Measurements from ENCODE around the gene PTPRN2.

Gene PTPRN2

GRCh38 chr7:158602905-158603772 lies 15.5 kb upstream of the PTPRN2 start:
- peak; percentile 44 for DNase-seq (ENCODE audit: low spot score)

- no peak for DNase-seq (ENCODE audit: low spot score)
Measured at GRCh38 chr7:158602041-158602440, 14.4 kb upstream of the PTPRN2 start.

GRCh38 chr7:158601090-158601489 lies 13.5 kb upstream of the PTPRN2 start:
- DNase-seq (ENCODE audit: low spot score), result no peak

DNA sequence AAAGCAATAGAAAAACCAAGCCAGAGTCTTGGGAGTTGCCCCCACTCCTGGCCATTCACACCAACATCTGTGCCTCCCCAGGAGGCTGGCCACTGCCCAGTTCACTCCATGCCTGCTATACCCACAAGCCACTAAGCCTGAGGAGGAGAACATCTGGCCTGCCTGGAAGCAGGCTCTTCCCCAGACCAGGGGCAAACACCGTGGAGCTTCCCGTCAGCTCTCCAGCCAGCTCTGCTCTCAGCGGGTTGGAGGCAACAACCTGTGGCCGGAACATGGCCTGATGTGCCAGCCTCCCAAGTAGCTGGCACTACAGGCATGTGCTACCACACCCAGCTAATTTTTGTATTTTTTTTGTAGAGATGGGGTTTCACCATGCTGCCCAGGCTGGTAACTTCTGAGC lies 9.1 kb upstream of the PTPRN2 start:
- DNase-seq (ENCODE audit: low spot score), result no peak

DNA sequence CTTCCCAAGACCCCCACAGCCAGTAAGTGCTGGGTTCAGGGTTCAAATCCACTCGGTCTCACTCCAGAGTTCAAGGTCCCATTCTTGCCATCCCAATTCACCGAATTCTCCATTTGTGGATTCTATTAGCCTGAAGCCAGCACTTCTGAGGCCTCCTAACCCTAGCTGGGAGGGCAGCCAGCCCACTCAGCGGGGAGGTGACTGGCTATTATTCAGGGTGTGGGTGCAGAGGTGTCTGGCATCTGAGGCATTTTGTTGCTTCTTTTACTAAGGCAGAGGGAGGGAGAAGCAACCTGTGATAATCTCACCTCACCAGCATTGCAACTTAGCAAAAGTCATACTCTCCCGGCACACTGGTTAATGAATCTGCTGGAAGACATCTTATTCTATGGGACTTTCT lies 8.7 kb upstream of the PTPRN2 start:
- DNase-seq (ENCODE audit: low spot score), result no peak

DNA sequence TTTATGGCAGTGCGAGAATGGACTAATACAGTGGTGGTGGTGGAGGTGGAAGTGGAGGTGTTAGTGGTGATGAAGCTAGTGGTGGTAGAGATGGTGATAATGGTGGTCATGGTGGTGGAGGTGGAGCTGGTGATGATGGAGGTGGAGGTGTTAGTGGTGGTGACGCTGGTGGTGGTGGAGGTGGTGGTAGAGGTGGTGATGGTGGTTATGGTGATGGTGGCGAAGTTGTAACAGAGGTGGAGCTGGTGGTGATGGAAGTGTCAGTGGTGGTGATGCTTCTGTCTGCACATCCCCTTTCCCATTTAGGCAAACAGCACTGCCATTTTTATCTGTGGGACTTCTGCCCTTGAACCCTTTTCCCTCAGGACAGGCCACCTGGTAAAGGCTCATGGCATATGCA lies 7.4 kb upstream of the PTPRN2 start:
- peak; percentile 59 for DNase-seq (ENCODE audit: low spot score)

DNA sequence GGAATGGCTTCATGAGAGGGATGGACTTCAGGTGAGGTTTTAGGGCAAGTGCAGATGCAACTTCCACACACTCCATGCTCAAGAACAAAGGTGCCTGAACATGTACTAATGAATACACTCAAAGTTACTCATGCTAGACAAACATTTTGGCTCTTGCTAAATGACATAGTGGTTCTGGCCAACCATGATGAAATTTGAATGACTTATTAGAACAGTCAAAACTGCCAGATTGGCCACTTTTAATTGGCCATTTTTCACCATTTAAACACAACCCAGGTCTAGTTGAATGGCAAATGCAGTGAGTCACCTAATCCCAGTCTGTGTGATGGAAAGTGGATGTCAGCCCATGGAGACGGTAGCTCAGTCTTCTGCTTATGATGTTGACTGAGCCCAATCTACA lies 4.9 kb upstream of the PTPRN2 start:
- DNase-seq (ENCODE audit: low spot score), result no peak

DNA sequence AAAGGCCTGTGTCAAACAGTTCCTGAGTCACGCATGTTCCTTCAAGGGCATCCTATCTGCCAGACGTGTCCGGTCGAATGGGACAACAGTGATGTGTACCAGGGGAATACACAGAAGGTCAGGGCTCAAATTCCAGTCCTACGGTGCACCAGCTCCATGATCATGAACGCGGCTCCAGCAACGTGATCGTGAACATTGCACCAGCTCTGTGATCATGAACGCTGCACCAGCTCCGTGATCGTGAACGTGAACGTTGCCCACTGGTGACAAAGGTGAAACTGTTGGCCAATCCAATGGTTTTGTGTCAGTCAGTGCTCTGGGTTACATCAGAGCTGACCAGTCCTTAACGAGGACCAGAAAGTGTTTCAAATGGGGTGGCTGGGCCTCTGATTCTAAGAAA lies 4.3 kb upstream of the PTPRN2 start:
- no peak for DNase-seq (ENCODE audit: low spot score)

DNA sequence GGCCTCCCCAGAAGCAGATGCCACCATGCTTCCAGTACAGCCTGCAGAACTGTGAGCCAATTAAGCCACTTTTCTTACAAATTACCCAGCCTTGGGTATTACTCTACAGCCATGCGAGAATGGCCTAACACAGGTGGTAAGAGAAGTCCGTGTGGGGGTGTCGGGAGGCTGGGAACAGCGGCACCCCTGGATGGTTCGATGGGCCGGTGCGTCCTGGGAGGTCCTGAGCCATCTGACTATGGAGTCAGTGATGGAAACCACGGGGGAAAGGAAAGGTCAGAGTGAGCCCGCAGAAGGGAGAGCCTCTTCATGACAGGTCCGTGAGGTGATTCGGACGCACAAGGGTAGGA lies 2.5 kb upstream of the PTPRN2 start:
- DNase-seq (ENCODE audit: low spot score), result no peak

DNA sequence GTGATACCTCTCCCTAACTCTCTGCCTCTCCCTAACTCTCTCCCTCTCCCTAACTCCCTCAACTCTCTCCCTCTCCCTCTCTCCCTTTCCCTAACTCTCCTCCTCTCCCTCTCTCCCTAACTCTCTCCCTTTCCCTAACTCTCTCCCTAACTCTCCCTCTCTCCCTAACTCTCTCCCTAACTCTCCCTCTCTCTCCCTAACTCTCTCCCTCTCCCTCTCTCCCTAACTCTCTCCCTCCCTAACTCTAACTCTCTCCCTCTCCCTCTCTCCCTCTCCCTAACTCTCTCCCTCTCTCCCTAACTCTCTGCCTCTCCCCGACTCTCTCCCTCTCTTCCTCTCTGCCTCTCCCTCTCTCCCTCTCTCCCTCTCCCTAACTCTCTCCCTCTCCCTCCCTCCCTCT lies 2.0 kb upstream of the PTPRN2 start:
- no peak for DNase-seq (ENCODE audit: low spot score)

DNA sequence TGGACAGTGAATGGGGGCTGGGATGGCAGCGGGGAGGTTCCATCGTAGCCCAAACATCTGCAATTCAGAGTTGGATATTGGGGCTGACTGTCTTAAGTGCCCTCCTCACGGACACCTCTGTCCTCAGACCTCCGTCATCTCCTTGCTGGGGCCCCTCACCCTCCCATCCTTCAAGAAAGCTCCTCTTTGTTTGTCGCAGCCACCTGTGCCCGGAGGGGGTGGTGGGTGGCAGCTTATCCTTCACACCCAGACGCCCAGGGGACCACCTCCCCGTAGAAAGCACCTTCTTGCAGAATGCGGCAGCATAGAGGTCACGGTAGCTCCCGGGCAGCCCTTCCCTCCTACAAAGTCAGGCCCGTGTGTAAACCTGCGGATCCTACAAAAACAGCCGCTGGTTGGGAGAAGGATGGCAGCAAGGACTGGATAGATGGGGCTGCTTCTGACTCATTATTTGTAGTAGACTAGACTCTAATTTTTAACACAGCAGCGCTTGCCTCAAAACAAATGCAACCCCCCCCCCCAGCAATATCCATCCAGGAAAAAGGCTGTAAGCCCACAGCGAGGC lies 1.3 kb upstream of the PTPRN2 start:
- DNase-seq (ENCODE audit: low spot score), result no peak

- no peak for DNase-seq (ENCODE audit: low spot score)
Measured at GRCh38 chr7:158588085-158588877, 658 bp upstream of the PTPRN2 start.

DNA sequence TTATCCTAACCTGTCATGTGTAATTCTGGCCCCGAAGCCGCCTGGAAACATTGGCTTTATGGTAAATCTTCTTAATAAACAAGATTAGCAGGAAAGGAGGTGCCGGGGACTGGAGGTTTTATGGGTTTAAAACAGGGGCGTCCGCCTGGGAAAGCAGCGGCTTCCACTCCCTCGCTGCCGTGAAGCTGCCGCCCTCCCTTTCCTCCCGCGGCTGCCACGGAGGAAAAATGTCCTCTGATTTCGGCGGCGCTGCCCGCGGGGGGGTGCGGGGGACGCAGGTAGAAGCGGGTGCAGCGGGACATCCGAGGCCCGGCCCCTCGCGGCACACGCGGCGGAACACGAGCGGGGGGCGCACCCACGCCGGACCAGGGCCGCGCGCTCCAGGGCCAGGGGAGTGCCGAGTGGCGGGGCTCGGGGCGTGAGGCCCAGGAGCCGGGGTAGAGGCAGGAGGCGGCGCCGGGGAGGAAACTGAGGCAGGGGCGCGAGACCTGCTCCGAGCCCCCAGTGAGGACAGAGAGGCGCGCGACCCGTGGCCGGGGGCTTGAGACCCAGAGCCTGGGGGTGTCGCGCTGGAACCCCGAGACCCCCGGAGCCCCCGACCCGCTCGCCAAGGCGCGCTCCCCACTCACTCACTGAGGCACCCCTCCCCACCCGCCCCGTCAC lies 993 bp downstream of the PTPRN2 start:
- DNase-seq (ENCODE audit: low spot score), result no peak

- DNase-seq (ENCODE audit: low spot score), result no peak
Measured at GRCh38 chr7:158585721-158586498, 1.7 kb downstream of the PTPRN2 start.

- no peak for DNase-seq (ENCODE audit: low spot score)
Measured at GRCh38 chr7:158584407-158584806, 3.2 kb downstream of the PTPRN2 start.

GRCh38 chr7:158583810-158584209 lies 3.8 kb downstream of the PTPRN2 start:
- no peak for DNase-seq (ENCODE audit: low spot score)

GRCh38 chr7:158583143-158583542 lies 4.5 kb downstream of the PTPRN2 start:
- no peak for DNase-seq (ENCODE audit: low spot score)

DNA sequence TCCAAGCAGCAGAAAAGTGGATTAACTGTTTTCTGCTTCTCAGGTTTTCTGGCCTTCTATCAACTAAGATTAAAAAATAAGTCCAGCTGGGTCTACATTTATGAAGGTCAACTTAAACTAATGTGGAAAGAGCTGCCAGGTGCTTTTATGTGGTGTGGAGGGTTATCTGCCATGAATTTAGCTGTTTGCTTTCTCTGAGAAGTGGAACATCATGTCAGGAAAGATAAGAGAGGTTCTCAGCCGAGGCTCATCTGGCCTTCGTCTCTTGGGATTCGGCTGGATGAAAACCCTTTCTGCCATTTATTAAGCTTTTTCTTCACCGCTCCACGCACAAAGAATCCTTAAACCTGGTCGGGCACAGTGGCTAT lies 5.5 kb downstream of the PTPRN2 start:
- no peak for DNase-seq (ENCODE audit: low spot score)

GRCh38 chr7:158581440-158582088 lies 6.1 kb downstream of the PTPRN2 start:
- peak; percentile 12 for DNase-seq (ENCODE audit: low spot score)

DNA sequence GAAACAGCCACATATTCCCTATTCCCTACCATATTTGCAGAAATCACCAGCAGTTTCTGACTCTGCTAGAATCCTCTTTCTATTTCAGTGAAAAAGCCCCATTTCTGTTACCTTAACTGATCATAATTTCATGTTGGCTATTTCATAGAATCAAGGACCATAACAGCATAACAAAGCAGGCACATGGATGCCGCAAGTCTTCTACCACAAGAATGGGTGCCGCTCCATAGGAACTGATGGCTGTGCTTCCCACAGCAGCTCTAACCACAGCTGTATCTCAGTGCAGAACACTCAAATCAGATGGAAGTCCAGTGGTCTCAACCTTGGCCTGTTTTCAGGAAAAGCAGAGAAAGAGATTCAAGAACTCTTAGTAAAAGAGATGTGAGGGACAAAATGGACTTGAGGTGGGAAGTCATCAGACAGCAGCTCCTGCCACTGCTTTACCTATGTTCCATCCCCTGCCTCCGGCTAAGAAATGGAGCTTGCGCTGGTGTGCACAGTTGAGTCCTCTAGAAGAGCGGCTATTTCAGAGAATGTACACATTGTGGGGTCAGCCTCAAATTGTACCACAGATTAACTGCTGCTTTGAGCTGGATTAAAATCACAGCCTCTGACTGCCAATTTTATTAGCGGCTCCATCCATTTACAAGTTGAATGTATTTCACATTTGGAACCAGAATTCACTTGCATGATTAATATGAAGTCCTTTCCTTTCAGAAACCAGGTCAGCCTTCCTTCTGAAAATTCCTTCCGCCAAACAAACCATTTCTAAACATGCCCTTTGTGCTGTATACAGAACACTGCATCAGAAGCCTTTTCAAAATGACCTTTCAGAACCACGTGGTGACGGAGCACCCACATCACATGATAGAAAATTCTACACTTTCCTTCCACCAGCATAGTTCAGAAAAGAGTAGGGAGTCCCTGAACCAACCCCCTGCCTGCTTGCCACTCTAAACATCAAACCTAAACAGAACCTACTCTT lies 7.7 kb downstream of the PTPRN2 start:
- DNase-seq (ENCODE audit: low spot score), result no peak
